SK-N-SH (cell line): ENCODE results near the gene PDILT. TPM values are rescaled to one million over a fixed set of nuclear protein-coding genes. Genes with fewer than 3 reads are reported as not detected.

Experiments used
- CTCF ChIA-PET: fragments of 300-600, 350-600 bp; formaldehyde crosslinking; extraction: SDS; loops from one replicate; lab custom pipeline; 2021; lab: Yijun Ruan, JAX
- POLR2A ChIA-PET: fragments of 350-600 bp; sonication (Branson Sonifier 250); formaldehyde crosslinking; extraction: SDS; loops from one replicate; lab custom pipeline; 2020; ENCODE audit warnings: antibody characterized with exemption, inconsistent platforms; lab: Yijun Ruan, JAX
- DNase-seq: peaks from one replicate; pipeline ENCODE4 v3.0.0; 2012
- H2AFZ ChIP-seq: fragments of 200-600 bp; sonication (generic); 2 replicates; pipeline ENCODE4 v1.8.1; 2016; ENCODE audit warnings: antibody characterized with exemption, mild to moderate bottlenecking, low read depth
- H3F3A ChIP-seq: fragments of 200-600 bp; sonication (generic); replicated peaks from 2 replicates; pipeline ENCODE3; 2016; ENCODE audit warnings: antibody characterized with exemption, mild to moderate bottlenecking; ENCODE audit not compliant: insufficient read depth
- H3K27ac ChIP-seq, 2 experiments: fragments of 200-500 bp in 1 of 2; fragments of 200-600 bp in 1 of 2; sonication (Bioruptor generic) in 1 of 2; sonication (generic), shearing (Covaris generic) in 1 of 2; 2 replicates each; pipeline versions ENCODE4 v1.5.1 to v1.6.1; 2014 to 2016; ENCODE audit warnings: low read depth in 2 of 2, inconsistent platforms in 1 of 2, low read length in 1 of 2, mild to moderate bottlenecking in 1 of 2, mixed read lengths in 1 of 2
- H3K27me3 ChIP-seq: fragments of 200-600 bp; sonication (generic), shearing (Covaris generic); 2 replicates; pipeline ENCODE4 v1.6.1; 2016; ENCODE audit warnings: mixed run types; ENCODE audit not compliant: insufficient read depth
- H3K36me3 ChIP-seq, 2 experiments: fragments of 200-500 bp in 1 of 2; fragments of 200-600 bp in 1 of 2; sonication (Bioruptor generic) in 1 of 2; sonication (generic) in 1 of 2; replicated peaks in 1 of 2; 2 replicates each; pipeline versions ENCODE3 to v1.5.1; 2014 to 2016; ENCODE audit warnings: low read length in 1 of 2, mild to moderate bottlenecking in 1 of 2; ENCODE audit not compliant: insufficient read depth in 2 of 2, control insufficient read depth in 1 of 2
- H3K4me1 ChIP-seq, 2 experiments: fragments of 200-500 bp in 1 of 2; fragments of 200-600 bp in 1 of 2; sonication (Bioruptor generic) in 1 of 2; sonication (generic), shearing (Covaris generic) in 1 of 2; 2 replicates each; pipeline versions ENCODE4 v1.5.1 to v1.6.1; 2014 to 2016; ENCODE audit warnings: low read depth in 1 of 2, low read length in 1 of 2, mixed run types in 1 of 2; ENCODE audit not compliant: insufficient read depth in 2 of 2, control insufficient read depth in 1 of 2
- H3K4me2 ChIP-seq: fragments of 200-600 bp; sonication (generic), shearing (Covaris generic); 2 replicates; pipeline ENCODE4 v1.6.1; 2017; ENCODE audit warnings: mixed run types
- H3K4me3 ChIP-seq, 2 experiments: fragments of 200-500 bp in 1 of 2; fragments of 200-600 bp in 1 of 2; sonication (Bioruptor generic) in 1 of 2; sonication (generic), shearing (Covaris generic) in 1 of 2; 2 replicates each; pipeline versions ENCODE4 v1.5.1 to v1.8.1; 2014 to 2016; ENCODE audit warnings: low read depth in 2 of 2, inconsistent platforms in 1 of 2, low read length in 1 of 2, mild to moderate bottlenecking in 1 of 2, mixed read lengths in 1 of 2, moderate library complexity in 1 of 2
- H3K79me2 ChIP-seq: fragments of 200-600 bp; sonication (generic); 2 replicates; pipeline ENCODE4 v1.8.1; 2017; ENCODE audit warnings: mild to moderate bottlenecking; ENCODE audit not compliant: insufficient read depth
- H3K9ac ChIP-seq: fragments of 200-600 bp; sonication (generic); 2 replicates; pipeline ENCODE4 v1.6.1; 2017; ENCODE audit warnings: mixed run types
- H3K9me2 ChIP-seq: fragments of 200-600 bp; sonication (generic); 2 replicates; pipeline ENCODE4 v1.6.1; 2017; ENCODE audit warnings: mixed run types
- H3K9me3 ChIP-seq: fragments of 200-600 bp; sonication (generic); 2 replicates; pipeline ENCODE4 v1.6.1; 2017; ENCODE audit warnings: mixed run types, mild to moderate bottlenecking, moderate library complexity
- H4K20me1 ChIP-seq: fragments of 200-600 bp; sonication (generic); 2 replicates; pipeline ENCODE4 v1.6.1; 2017; ENCODE audit warnings: mild to moderate bottlenecking, mixed run types; ENCODE audit not compliant: insufficient read depth
- ELF1 ChIP-seq: IDR thresholded peaks from 2 replicates; pipeline ENCODE4 v1.4.0; 2012
- EP300 ChIP-seq, 2 experiments: IDR thresholded peaks; 2 replicates each; pipeline versions ENCODE4 v1.4.0 to v1.6.1; 2012; ENCODE audit warnings: borderline replicate concordance in 1 of 2, low read depth in 1 of 2, low read length in 1 of 2
- FOSL2 ChIP-seq: IDR thresholded peaks from 2 replicates; pipeline ENCODE4 v1.4.0; 2012; ENCODE audit warnings: low read depth, mild to moderate bottlenecking, moderate library complexity, borderline replicate concordance
- FOXM1 ChIP-seq: IDR thresholded peaks from 2 replicates; pipeline ENCODE4 v1.4.0; 2012; ENCODE audit warnings: low read depth, mild to moderate bottlenecking
- GABPA ChIP-seq: IDR thresholded peaks from 2 replicates; pipeline ENCODE4 v1.4.0; 2012; ENCODE audit warnings: low read depth, mild to moderate bottlenecking
- GATA2 ChIP-seq: sonication (generic); formaldehyde crosslinking; IDR thresholded peaks from 2 replicates; pipeline ENCODE4 v1.5.0; 2020; ENCODE audit warnings: mild to moderate bottlenecking, missing genetic modification reagents
- JUND ChIP-seq: IDR thresholded peaks from 2 replicates; pipeline ENCODE4 v1.4.0; 2012
- MEF2A ChIP-seq: IDR thresholded peaks from 2 replicates; pipeline ENCODE4 v1.4.0; 2012; ENCODE audit warnings: low read depth, borderline replicate concordance
- MXI1 ChIP-seq: IDR thresholded peaks from 2 replicates; pipeline ENCODE4 v1.6.1; 2012; ENCODE audit warnings: mild to moderate bottlenecking, low read depth, low read length, improper control_type of control experiment
- NFIC ChIP-seq: IDR thresholded peaks from 2 replicates; pipeline ENCODE4 v1.4.0; 2012; ENCODE audit warnings: borderline replicate concordance
- NRF1 ChIP-seq: IDR thresholded peaks from 2 replicates; pipeline ENCODE4 v1.6.1; 2012; ENCODE audit warnings: low read depth, mild to moderate bottlenecking, low read length
- RAD21 ChIP-seq: IDR thresholded peaks from 2 replicates; pipeline ENCODE4 v1.6.1; 2012; ENCODE audit warnings: mild to moderate bottlenecking, low read length
- RCOR1 ChIP-seq: fragments of 150-350 bp; IDR thresholded peaks from 2 replicates; pipeline ENCODE4 v1.6.1; 2017; ENCODE audit warnings: antibody characterized with exemption, low read length
- RFX5 ChIP-seq: IDR thresholded peaks from 2 replicates; pipeline ENCODE4 v1.6.1; 2012; ENCODE audit warnings: mild to moderate bottlenecking, improper control_type of control experiment, low read length
- SIN3A ChIP-seq: IDR thresholded peaks from 2 replicates; pipeline ENCODE4 v1.6.1; 2012; ENCODE audit warnings: low read depth, mild to moderate bottlenecking, low read length, moderate library complexity, borderline replicate concordance
- SMC3 ChIP-seq: IDR thresholded peaks from 2 replicates; pipeline ENCODE4 v1.6.1; 2012; ENCODE audit warnings: low read depth, low read length, improper control_type of control experiment
- TAF1 ChIP-seq: IDR thresholded peaks from 2 replicates; pipeline ENCODE4 v1.6.1; 2012; ENCODE audit warnings: low read depth, mild to moderate bottlenecking, low read length, moderate library complexity, borderline replicate concordance
- WGBS: methylation state at CpG from one replicate; pipeline ENCODE4 v1.1.6; 2017; ENCODE audit warnings: low lambda C conversion rate; 5-methylcytosine and 5-hydroxymethylcytosine counted together
- polyA plus RNA-seq, 3 experiments: library from polyadenylated mRNA; depleted of rRNA; stranded (reverse); fragments of >200 nt; gene quantifications; 2 replicates each; pipeline ENCODE4 v1.2.3, GENCODE V29; 2012
- TF ChIP-seq, protein P1 (sequence below): IDR thresholded peaks from 2 replicates; pipeline ENCODE4 v1.4.0; 2012; ENCODE audit warnings: low read depth, borderline replicate concordance
- TF ChIP-seq, protein P2 (sequence below): fragments of 150-350 bp; IDR thresholded peaks from 2 replicates; pipeline ENCODE4 v1.6.1; 2016; ENCODE audit warnings: mild to moderate bottlenecking, low read depth, low read length
- TF ChIP-seq, protein P3 (sequence below): fragments of 150-350 bp; IDR thresholded peaks from 2 replicates; pipeline ENCODE4 v1.6.1; 2017; ENCODE audit warnings: antibody characterized with exemption, low read length, low read depth, borderline replicate concordance

The PDILT gene
- polyA plus RNA-seq, 1 of the 3 experiments (the other 2 are of a cell fraction): not detected

DNA sequence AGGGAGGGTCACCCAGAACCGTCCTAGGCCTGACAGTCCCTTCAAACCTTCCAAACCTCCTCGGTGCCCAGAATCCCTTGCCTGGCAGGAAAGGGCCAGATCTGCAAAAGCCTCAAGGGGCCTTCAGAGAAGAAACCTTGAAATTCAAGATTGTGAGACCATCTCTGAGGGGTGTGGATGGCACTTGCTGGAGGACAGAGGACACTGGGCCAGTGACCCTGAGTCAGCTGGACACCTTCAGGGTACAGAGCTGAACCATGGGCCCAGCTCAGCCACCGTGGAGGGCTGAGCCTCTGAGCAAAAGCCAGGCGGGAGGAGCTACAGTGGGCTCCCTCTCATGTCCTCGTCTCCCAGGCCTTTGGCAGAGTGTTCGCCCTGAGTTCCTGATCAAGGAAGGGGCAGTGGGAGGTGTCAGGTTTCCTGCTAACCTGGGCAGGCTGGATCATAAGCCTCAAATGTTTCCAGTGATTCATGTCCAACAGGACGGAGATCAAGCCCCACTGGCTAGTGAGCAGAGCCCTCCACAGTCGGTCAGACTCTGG is 3.0 kb downstream of the PDILT start:
- no peaks in the 10 kb centered on the region for H3K79me2 ChIP-seq
- DNase-seq: no peak
- no peaks in the 10 kb centered on the region for H4K20me1 ChIP-seq
- H3K4me3 ChIP-seq: no peak overlapping the region
- POLR2A ChIA-PET: no interaction called here
- WGBS: 30% methylated on average over 7 of the region's 8 CpGs
- CTCF ChIA-PET: interaction anchor here (0.6 to 1.4 kb wide), 2 partner anchors 17 to 101 kb away, joined by 3 read pairs; no protein-coding TSS in a partner anchor
- H3K36me3 ChIP-seq: no peaks in the 10 kb centered on the region
- no peaks in the 10 kb centered on the region for H3K4me1 ChIP-seq
- H3K27me3 ChIP-seq: no peaks in the 10 kb centered on the region
- no peaks in the 10 kb centered on the region for H3K9me2 ChIP-seq
- H3F3A ChIP-seq: no peaks in the 10 kb centered on the region
- no peak overlapping the region for H2AFZ ChIP-seq
- no peak for TF ChIP-seq RCOR1
- no peak for TF ChIP-seq FOSL2
- TF ChIP-seq, protein P1, sequence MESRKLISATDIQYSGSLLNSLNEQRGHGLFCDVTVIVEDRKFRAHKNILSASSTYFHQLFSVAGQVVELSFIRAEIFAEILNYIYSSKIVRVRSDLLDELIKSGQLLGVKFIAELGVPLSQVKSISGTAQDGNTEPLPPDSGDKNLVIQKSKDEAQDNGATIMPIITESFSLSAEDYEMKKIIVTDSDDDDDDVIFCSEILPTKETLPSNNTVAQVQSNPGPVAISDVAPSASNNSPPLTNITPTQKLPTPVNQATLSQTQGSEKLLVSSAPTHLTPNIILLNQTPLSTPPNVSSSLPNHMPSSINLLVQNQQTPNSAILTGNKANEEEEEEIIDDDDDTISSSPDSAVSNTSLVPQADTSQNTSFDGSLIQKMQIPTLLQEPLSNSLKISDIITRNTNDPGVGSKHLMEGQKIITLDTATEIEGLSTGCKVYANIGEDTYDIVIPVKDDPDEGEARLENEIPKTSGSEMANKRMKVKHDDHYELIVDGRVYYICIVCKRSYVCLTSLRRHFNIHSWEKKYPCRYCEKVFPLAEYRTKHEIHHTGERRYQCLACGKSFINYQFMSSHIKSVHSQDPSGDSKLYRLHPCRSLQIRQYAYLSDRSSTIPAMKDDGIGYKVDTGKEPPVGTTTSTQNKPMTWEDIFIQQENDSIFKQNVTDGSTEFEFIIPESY: no peak
- no peak for TF ChIP-seq RFX5
- no peak for TF ChIP-seq JUND
- TF ChIP-seq SIN3A: no peak
- no peak for TF ChIP-seq EP300 (IDR thresholded peaks at IDR 0.05; ENCODE audit: borderline replicate concordance in 1 of 2, low read depth in 1 of 2, low read length in 1 of 2)
- TF ChIP-seq, protein P2, sequence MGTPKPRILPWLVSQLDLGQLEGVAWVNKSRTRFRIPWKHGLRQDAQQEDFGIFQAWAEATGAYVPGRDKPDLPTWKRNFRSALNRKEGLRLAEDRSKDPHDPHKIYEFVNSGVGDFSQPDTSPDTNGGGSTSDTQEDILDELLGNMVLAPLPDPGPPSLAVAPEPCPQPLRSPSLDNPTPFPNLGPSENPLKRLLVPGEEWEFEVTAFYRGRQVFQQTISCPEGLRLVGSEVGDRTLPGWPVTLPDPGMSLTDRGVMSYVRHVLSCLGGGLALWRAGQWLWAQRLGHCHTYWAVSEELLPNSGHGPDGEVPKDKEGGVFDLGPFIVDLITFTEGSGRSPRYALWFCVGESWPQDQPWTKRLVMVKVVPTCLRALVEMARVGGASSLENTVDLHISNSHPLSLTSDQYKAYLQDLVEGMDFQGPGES: no peak
- TF ChIP-seq NFIC: no peak
- TF ChIP-seq ELF1: no peak
- TF ChIP-seq MXI1: no peak
- no peak for TF ChIP-seq GABPA
- no peak for TF ChIP-seq TAF1
- no peak overlapping the region for H3K4me2 ChIP-seq
- H3K27ac ChIP-seq: no peak overlapping the region
- H3K9ac ChIP-seq: no peak overlapping the region
- no peaks in the 10 kb centered on the region for H3K9me3 ChIP-seq

DNA sequence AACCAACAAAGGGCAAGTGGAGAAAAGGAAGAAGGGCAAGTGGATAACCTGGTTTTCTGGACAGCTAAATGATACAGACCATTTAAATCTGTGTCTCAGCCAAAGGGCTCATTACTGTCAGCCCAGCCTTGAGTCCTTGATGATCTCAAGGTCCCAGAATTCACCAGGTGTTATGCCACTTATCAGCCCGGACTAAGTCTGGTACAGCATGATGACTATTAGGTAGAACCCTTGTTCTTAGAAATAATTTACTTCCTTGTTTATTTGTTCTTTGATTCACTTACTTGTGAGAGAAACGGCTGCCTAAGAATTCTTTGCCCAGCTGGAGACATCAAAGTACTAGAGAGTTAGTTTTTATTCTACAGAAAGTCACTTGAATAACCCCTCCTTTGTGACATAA is 3.5 kb downstream of the PDILT start:
- Histone ChIP-seq H3K9ac (no peak overlapping the region), H4K20me1 (no peaks in the 10 kb centered on the region), H3K4me3 (no peak overlapping the region), H3K79me2 (no peaks in the 10 kb centered on the region), H2AFZ (no peak overlapping the region), H3K9me2 (no peaks in the 10 kb centered on the region), H3K36me3 (no peaks in the 10 kb centered on the region), H3K27ac (no peak overlapping the region), H3K4me2 (no peak overlapping the region), H3F3A (no peaks in the 10 kb centered on the region), H3K9me3 (no peaks in the 10 kb centered on the region), H3K4me1 (no peaks in the 10 kb centered on the region), H3K27me3 (no peaks in the 10 kb centered on the region)
- no peak for DNase-seq
- ChIA-PET POLR2A (no interaction called here), CTCF (interaction anchor here (0.6 to 8.0 kb wide), 2 partner anchors 16 to 464 kb away, joined by 4 to 61 read pairs; no protein-coding TSS in a partner anchor)
- WGBS: 0% methylated on average over 2 of the region's 2 CpGs
- TF ChIP-seq, protein P3, sequence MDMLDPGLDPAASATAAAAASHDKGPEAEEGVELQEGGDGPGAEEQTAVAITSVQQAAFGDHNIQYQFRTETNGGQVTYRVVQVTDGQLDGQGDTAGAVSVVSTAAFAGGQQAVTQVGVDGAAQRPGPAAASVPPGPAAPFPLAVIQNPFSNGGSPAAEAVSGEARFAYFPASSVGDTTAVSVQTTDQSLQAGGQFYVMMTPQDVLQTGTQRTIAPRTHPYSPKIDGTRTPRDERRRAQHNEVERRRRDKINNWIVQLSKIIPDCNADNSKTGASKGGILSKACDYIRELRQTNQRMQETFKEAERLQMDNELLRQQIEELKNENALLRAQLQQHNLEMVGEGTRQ: no peak
- TF ChIP-seq RFX5 (no peak), MEF2A (no peak), FOXM1 (no peak), RAD21 (no peak), NFIC (no peak), NRF1 (no peak), TAF1 (no peak), SMC3 (no peak), GATA2 (no peak), ELF1 (no peak), MXI1 (no peak)
- TF ChIP-seq, protein P1: no peak
- TF ChIP-seq, protein P2: no peak
